Right kidney (tissue), 1 donor: ENCODE measurements around the gene CPM.

ENCODE experiments used
- DNase-seq: peaks from one replicate; pipeline ENCODE4 v3.0.0-alpha.2; 2016

The CPM gene

DNA sequence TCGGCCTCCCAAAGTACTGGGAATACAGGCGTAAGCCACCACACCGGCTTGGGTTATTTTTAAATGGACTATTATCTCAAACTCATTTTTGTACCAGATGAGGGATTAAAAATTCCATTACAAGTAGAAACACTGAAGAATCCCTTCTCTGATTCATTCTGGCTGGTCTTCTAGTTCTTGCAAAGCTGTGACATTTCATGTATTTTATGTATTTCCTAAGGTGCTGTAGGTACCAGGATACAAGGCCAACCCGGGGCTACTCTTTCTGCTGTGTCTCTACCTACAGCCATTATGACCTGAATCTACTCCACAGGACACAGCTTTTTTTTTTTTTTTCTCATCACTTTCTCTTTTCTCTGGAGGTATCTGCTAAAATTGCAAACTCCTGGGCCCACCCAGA is 24.9 kb downstream of the CPM start:
- no peak for DNase-seq

DNA sequence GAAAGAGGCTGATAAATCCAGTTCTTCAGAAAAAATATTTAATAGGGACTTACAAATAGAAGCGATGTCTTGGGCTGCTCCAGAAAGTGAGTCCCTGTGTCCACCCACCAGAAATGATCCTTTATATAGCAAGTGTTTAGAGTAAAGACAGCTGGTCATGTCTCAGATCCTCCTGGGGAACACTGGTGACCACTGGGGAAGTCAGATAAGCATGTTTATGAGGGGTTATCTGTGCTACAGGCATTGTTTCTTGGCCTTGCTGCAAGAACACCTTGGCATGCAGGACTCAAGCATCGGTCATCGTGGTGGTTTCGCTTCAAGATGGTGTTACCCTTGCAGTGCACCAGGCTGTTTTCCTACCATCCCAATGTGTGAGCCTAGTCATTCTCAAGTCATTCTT is 27.2 kb downstream of the CPM start:
- no peak for DNase-seq

DNA sequence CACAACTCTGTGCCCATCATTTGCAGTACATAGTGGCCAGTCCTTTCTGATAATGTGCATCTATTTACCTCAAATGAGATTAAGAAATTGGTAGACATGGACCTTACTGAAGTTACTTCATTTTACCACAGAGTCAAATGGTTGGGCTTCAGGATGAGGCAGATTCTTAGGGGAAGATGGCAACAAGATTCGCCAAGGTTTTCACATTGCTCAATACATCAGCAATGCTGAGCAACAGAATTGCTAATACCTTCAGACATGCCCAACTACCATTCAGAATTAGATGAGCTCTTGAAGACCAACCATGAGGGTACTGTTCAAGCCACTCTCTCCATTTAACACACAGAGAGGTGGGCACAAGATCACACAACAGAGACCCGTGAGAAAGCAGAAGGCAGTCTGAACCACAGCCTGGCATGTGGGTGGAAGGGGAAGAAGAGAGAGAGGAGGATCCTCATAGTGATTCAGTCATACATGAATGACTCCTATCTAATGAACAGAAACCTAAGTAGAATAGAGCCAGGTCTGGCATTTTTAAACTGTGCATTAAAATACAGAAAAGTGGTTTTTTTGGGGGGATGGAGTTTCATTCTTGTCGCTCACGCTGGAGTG is 28.5 kb downstream of the CPM start:
- no peak for DNase-seq

DNA sequence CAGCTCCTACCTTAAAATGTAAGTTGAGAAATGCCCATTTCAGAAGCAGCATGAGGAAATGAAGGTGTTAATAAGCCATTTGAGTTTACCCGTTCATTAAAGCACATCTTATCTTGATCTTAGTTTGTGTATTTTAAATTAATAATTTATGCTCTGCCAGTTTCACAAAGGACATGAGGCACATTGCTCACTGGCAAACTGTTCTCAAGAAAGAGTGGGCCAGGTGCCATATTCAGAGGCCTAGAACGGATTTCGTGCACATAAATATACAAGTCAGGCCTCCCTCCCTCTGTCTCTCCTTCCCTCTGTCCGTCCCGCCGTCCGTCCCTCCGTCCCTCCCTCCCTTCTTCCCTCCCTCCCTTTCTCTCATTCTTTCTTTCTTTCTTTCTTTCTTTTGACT is 29.5 kb downstream of the CPM start:
- DNase-seq: no peak

DNA sequence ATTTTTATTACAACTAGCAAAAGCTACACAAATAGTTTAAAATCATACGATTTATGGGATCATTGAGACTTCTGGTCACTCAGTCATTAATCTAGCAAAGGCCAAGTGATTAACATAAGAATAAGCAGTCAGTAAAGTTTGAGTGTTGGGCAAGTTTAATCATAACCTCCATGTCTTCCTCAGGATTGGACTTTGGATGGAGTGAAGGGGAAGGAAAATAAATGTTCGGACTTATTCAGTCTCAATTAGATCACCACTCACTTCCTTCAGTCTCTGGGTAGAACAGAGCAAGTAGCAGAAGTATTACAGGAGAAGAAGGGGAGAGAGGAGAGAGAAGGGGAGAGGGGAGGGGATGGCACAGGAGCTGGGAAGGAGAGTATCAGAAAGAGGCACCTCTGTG is 31.4 kb downstream of the CPM start:
- no peak for DNase-seq

DNA sequence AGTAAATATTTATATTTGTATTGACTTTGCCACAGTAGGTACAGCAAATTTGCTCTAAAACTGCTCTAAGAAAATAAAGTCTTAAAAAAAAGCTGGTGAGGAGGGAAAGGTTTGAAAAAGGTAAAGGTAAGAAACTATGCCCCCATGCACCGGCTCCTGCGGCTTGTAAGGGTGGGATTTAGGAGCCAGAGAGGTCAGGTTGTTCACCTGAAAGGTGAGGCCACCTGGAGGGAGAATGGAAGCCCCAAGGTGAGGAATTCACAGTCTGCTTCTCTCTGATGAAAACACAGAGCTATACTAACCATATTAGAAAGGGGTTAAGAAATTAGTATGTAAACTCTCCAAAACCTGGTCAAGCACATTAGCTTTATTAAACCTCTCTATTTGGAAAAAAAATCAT is 31.8 kb downstream of the CPM start:
- DNase-seq: no peak

DNA sequence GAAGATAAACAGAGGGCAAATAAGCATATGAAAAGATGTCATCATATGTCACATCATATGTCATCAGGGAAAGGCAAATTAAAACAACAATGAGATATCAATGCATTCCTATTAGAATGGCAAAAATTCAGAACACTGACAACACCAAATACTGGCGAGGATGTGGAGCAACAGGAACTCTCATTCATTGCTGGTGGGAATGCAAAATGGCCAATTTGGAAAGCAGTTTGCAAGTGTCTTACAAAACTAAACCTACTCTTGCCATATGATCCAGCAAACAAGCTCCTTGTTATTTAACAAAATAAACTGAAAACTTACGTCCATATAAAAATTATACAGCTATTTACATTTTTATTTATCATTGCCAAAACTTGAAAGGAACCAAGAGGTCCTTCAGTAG is 32.7 kb downstream of the CPM start:
- DNase-seq: no peak

DNA sequence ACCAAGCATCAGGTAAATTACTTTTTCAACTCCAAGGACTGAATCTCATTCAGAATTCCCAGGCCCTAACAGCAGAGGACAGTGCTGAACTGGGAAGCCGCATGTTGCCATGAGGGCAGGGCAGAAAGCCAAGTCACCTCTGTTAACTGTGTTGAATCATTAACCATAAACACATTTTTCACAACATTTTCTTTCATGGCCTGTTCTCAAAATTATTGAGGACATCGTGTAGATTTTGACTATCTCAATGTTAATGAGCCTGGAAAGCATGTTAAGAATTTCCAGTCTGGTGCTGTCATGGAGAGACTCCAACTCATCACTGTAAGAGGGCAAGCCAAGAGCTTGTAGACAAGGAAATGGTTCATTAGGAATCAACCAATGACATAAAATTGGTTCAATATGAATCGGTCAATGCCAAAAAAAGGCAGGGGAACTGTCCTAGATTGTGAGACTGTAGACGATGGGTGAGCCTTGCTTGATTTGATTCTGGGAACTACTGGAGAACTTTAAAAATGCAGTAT is 33.7 kb downstream of the CPM start:
- no peak for DNase-seq

DNA sequence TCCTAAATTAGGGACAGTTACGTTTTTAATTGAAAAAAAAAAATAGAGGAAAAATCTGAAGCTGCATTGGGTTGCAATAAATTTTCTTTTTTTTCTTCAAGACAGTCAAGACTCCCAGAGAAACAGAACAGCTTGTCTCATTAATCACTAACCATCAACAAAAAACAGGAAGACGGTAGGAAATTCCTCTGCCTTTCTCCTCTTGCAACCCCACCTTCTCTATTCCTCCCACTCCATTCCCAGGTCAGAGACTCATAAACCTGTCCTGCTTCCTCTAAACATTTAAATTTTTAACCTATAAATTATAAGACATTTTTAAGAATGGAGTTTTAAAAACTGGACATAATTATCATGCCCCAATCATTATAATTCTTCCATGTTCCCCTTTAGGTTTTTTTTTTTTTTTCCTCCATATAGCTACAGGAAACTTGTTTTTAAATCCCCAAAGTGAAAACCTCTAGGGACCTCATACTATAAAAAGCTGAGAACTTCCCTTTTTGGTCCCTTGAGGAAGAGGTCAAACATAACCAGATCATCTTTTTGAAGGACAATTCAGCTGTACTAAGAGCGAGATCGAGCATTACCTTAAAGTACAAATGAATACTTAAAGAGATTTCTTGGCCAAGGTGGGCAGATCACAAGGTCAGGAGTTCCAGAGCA is 36.0 kb downstream of the CPM start:
- no peak for DNase-seq

DNA sequence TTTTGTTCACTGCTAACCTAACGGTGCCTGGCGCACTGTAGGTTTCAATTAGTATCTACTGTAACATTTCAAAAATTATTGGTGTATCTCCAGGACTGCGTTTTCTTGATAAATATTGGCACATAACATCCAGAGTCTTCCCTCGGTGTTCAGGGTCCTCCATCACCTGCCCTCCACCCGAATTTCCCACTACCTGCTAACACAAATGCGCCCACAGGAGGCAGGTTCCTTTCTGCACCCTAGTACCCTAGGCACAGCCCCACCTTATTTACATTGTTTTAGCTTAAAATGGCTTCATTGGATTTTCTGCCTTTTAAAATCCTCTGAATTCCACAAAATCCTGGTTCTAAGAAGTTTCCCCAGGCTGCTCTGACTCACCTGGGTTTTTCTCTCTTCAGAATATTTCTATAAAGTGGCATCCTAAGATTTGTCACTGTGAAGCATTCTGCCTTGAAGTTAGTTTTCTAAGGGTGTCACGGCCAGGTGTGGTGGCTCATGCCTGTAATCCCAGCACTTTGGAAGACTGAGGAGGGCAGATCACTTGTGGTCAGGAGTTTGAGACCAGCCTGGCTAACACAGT is 38.6 kb downstream of the CPM start:
- DNase-seq: no peak

DNA sequence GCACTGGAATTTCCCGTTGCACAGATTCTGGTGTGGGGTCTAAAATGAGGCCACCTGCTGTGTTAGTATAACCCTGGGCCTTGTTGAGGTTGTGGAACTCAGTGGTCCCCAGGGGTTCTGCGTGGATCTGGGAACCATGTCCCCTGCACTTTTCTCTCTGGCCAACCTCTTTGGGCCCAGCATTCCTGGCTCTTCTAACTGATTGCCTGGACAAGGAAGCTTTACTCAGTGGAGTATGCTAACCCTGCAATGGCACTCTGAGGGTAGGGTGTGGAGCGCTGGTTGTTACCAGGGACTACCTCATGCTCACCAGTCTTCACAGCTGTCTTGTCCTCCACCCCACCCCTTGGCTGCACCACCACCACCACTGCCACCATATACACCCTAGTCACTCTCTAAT is 39.2 kb downstream of the CPM start:
- no peak for DNase-seq

DNA sequence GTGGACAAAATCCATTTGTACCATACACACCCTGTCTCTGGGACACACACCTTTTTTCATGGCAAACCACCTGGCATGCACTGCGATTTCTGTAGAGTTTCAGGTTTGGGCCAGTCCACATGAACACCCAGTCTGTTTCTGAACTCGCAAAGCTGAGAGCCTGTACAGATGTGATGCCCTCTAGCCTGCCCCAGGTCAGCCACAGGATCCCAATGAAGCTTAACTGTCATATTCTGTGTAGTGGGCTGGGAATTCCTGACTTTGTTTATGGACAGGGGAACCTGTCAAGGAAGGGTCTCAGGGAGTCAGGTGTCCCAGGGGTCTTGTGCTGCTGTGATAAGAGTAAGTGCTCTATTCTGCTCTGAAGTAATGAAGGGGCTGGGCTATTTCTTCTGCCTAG is 39.8 kb downstream of the CPM start:
- DNase-seq: no peak

DNA sequence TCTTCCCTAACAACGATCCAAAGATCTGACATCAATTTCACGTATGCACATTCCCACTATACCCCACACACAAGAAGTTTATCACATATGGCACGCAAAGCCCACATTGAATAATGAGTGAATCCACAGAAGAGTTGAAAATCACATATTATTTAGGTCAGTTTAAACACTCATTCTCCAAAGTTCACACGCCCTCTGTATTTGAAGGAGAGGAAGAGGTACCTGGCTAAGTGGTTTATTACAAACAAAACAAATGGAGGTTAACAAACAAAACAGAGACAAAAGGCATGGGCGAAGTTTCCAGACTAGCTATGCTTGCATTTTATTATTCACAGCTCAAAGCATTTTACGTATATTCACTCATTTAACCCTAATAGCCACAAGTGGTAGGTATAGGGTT is 41.8 kb downstream of the CPM start:
- no peak for DNase-seq

DNA sequence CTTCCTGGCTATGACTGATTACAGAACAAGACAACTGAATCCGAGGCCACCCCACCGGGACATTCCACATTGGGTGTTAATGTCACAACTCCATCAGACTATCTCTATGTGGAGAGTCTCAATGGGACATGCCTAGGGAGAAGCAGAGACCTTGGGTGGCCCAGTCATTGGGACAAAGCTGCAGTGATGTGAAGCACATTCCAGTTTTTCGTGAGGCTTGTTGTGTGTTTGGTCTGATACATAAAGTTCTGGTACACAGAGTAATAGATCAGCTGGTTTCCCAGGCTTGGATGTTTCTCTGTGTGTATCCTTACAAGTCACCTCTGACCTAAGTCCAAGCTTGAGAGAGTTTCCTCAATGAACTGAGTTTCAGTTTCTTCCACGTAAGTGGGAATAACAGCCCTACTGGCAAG is 42.3 kb downstream of the CPM start:
- no peak for DNase-seq

DNA sequence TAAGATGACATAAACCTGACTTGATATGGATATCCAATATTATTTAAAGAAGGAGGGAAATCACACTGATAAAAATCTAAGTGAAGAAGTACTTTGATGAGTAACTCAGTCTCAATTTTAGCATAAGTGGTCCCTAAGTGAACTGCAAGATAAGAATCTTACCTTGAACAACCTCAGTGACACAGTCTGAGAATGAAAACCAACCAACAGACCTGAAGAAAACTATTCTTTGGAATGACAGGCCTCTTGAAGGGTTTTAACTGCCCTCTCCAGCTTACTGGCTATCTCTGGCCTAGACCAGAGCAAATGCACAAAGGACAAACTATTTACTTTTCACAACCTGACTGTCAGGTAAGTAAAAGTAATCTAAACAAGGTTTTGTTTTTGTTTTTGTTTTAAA is 44.7 kb downstream of the CPM start:
- DNase-seq: no peak

DNA sequence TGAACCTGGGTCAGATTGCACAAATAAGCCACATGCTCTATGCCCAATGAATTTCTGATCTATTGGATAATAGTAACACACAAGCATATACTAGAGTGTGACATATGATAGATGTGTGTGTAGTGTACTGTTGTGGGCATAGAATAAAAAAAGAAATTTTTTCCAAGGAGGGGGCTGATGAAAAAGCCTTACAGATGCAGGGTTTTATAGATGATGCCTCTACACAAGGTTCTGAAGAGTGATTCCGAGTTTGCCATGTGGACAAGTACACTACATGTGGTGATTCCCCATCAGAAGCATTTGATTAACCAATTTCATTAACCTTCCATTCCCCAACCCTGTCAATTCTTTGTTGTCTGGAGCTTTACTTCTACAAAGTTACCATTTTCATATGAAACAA is 45.3 kb downstream of the CPM start:
- no peak for DNase-seq

DNA sequence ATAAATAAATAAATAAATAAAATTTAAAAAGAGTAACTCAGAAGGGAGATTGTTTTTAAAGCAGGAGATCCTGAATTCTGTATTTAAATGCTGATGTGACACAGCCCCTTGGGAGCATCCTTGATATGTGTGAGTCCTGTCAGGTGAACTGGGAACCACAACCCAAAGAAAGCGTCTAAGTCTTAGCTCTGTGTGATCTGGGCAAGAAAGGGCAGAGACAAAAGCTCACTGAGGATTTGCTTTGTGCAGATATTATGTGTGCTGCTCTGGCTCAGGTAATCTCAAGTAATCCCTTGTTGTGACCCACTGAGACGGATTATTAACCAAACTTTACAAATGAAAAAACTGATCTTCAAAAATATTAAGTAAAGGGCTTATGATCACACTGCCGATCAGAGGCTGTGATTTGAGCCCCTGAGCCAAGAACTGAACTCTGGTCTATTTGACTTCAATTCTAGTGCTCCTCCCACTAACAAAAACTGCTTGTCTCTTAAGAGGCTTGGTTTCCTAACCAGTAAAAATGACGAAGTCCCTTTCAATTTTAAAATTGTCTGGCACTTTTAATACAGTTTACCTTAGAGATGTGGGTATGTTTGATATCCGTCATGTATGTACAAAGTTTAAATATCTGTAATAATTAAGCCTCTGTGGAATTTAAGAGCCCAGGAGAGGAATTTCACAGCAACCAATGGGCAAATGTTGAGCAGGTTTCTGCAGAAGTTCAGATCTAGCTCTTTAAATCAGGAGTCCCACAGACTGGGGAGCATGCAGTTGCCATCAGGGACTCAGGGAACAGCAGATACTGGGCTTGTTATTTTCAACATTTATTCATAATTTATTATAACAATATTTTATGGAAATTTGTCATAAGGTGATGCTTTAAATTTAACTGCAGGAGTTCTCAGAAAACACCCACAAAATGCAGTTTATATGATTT is 46.1 kb downstream of the CPM start:
- DNase-seq: no peak

DNA sequence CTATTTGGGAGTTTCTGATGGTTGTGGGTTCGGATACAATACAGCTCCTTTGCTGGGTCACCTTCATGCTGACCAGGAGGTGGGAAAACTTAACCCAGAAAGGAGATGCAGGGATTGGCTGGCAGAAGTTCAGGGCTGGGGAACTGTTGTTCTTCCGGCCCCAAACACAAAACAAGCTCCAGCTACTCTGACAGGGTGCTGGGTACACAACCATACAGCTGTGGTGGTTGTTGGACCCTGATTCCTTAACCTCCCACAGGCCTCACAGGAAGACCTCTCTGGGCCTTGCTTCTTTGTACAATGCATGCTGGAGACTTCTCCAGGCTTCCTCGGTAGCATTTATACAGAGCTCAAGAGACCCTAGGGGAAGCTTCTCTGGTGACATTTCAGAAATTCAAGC is 47.6 kb downstream of the CPM start:
- DNase-seq: no peak

DNA sequence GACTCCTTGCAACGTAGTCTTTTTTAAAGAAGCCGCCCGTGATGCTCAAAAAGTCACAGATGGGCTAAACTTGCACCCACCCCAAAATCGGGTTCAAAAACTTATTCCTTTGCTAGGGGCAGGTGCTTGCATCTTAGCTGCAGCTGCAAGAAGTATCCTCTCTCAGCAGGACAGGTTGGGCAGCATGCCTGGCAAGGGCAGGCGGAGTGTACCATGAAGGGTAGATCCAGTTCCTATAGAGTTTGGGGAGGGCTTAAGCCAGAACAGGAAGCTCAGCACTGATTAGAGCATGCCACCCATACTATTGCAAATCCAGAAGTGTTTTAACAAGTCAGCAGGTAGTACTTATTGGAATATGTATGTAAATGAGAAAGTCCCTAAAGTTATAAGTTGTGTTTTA is 48.7 kb downstream of the CPM start:
- no peak for DNase-seq

DNA sequence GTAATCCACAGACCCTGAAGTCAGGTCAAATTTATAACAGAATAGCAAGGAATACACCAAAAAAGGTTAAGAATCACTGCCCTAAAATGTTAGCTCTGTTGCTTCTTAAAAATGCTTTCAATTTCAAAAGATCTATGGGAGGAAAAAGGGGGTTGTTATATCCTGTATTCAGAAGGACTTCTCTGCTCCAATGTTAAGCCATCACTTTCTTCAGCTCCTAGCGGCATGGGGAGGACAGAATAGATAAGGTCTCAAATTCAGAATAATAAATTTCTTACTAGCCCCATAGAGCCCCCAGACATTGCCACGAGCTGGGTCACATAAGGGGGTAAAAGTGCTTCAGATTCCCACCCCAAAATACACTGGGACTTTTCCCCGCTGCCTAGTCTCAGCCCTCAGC is 49.8 kb downstream of the CPM start:
- no peak for DNase-seq

DNA sequence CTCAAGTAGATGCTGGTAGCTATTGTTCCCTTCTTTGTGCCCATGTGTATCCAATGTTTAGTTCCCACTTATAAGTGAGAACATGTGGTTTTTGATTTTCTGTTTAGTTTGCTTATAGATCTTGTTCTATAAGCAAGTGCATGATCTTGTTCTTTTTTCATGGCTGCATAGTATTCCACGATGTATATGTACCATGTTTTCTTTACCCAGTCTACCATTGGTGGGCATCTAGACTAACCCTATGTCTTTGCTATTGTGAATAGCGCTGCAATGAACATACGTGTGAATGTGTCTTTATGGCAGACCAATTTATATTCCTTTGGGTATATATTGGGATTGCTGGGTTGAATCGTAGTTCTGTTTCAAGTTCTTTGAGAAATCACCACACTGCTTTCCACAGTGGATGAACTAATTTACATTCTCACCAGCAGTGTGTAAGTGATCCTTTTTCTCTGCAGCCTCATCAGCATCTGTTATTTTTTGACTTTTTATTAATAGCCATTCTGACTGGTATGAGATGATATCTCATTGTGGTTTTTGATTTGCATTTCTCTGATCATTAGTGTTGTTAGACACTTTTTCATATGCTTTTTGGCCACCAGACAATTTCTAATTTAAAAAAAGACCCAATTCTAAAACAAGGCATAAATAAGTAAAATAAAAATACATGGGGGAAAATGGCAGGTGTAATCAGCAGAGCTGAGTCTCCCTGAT is 50.6 kb downstream of the CPM start:
- no peak for DNase-seq

DNA sequence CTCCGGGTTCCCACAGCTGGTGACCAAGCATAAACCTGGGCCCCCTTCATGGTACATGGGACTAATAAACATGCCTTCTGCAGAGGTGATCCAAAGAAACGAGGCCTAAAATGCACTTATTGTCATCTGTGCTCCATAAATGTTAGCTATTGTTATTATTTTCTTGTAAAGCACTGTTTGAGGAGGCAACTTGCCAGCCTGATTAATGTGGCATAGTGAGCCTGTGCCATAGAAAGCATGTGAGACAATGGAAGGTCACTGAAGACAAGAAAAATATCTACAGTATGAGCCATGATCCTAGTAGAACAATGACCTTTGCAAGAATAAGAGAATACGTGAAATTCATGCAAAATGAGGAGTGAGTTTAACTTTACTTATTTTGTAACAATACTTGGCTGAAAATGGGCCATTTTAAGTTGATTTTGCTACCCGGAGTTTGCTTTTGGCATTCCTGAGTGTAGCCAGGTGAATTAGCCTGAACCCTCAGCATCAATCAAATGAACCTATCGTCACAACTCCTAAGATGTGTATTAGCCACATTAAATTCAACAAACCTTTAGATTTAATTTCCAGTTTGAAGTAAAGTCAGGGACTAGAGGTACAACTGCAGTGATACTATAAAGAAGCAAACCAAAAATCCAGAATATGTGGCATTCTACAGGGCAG is 52.2 kb downstream of the CPM start:
- DNase-seq: no peak
